Peyer's patch (tissue), 4 donors: ENCODE data around the gene PAOX.

Source experiments
- POLR2A ChIP-seq, 2 donors: fragments of 450-650 bp; IDR thresholded peaks; one replicate each; pipeline ENCODE4 v1.5.1; 2017; ENCODE audit warnings: antibody characterized with exemption in 2 of 2, mild to moderate bottlenecking in 2 of 2, moderate library complexity in 2 of 2
- TF ChIP-seq, protein P1 (sequence below), 6 experiments: fragments of 450-650 bp in 4 of 6; fragments of 200-600 bp in 2 of 6; sonication (generic) in 1 of 6; IDR thresholded peaks; one replicate each; pipeline ENCODE4 v1.5.1; 2017 to 2019; ENCODE audit warnings: antibody characterized with exemption in 6 of 6, mild to moderate bottlenecking in 3 of 6, moderate library complexity in 1 of 6

DNA sequence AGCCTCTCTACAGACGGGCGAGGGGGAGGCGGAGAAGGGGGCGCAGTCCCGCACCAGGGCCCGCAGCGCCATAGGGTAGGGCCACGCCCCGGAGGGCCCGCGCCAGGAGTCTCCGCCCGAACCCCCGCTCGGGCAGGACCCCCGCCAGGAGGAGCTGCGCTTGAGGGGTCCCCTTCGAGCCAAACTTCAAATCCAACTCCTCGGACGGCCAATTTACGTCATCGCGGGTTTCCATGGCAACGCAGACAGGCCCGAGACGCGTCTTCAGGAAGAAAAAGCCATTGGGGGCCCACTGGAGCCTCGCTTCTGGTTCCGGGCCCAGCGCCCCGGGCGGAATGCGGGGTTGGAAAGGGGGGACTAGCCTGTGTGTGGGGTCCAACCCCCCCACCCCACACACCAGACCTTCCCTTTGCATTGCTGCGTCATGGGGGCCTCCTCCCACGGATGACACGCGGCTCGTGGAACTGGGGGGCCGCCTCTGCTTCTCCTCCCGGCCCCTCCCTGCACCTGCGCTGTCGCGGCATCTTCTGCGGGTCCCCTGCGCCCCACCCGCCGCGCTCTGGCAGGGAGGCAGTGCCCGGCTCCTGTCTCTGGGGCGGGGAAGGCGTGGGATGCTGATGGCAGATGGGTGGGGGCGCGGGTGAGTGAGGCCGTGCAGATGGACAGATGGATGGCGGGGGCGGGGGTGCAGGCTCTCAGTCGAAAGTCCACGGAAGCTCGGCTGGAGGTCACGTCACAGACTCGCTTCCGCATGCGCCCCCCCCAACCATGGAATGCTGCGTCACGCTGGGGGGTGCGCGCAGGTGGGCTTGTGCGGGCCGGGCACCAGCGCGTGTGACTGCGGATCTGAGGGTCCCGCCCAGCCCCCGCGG is 43.6 kb upstream of the PAOX start:
- TF ChIP-seq, protein P1, sequence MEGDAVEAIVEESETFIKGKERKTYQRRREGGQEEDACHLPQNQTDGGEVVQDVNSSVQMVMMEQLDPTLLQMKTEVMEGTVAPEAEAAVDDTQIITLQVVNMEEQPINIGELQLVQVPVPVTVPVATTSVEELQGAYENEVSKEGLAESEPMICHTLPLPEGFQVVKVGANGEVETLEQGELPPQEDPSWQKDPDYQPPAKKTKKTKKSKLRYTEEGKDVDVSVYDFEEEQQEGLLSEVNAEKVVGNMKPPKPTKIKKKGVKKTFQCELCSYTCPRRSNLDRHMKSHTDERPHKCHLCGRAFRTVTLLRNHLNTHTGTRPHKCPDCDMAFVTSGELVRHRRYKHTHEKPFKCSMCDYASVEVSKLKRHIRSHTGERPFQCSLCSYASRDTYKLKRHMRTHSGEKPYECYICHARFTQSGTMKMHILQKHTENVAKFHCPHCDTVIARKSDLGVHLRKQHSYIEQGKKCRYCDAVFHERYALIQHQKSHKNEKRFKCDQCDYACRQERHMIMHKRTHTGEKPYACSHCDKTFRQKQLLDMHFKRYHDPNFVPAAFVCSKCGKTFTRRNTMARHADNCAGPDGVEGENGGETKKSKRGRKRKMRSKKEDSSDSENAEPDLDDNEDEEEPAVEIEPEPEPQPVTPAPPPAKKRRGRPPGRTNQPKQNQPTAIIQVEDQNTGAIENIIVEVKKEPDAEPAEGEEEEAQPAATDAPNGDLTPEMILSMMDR (IDR thresholded peaks at IDR 0.05) = no peak
- TF ChIP-seq POLR2A (IDR thresholded peaks at IDR 0.05) = no peak
